Kasumi-1 (cell line): ENCODE results near the gene ZSWIM3.

Experiments
- DNase-seq, 2 experiments: peaks; one replicate each; lab custom pipeline; 2025; lab: John Stamatoyannopoulos, UW

ZSWIM3 gene

DNA sequence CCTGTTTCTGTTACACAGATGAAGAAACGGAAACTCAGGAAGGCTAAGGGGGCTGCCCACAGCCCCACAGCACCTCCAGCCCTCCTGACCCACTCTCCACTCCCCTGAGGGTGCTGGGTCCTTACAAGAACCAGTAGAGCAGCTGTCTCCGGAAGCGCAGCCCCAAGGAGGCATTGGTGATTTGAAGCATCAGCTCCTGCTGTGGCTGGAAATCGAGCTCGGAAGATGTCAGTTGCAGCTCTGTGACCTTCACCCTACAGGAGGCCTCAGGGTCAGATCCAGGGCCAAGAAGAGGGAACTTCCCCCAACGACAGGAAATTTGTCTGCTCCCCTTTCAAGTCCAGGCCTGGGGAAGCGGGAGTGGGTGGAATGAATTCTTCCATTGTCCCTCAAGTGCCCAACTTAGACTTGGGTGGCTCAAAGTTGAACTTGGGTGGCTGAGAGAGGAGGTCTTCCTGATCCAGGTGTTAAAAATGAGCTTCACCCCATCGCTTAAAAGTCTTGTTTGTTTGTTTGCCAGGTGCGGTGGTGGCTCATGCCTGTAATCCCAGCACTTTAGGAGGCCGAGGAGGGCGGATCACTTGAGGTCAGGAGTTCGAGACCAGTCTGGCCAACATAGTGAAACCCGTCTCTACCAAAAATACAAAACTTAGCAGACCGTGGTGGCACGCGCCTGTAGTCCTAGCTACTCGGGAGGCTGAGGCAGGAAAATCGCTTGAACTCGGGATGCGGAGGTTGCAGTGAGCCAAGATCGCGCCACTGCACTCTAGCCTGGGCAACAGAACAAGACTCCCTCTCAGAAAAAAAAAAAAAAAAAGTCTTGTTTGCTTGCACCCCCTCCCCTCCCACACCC, 52.6 kb downstream of the ZSWIM3 start:
- no peak for DNase-seq

DNA sequence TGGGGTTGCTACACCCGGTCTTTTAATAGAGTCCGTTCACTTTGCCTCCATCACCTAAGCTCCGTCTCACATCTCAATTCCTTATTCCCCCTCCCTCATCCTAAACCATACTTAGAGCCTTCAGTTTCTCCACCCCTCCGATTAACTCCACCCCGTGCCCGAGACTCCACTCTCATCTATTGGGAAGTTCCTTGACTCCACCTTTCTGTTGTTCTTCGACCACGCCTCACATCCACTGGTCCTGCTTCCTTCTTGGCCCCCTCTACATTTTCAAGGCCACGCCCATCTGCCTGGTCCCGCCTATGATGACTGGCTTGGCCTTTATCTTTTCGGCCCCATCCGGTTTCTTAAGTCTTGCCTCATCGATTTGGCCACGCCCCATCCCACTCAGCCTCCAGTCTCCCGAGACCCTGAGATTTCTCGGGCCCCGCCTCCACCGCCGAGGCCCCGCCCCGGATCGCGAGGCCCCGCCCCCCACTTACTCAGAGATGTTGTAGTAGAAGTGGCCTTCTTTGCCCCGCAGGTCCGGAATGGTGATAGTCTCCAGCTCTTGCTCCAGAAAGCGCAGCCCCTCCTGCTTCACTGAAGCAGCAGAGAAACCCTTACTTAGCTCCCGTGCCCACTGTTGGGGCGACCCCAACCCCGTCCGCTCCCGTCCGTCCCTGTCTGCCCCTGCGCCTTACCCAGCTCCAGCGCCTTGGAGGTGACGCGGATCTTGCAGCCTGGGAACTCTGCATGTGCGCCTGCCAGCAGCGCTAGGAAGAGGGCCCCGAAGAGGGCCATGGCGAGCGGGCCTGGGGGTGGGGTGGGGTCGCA, 53.5 kb downstream of the ZSWIM3 start:
- peak; percentile 98 to 99 for DNase-seq

- DNase-seq, result peak; percentile 28 to 42
Measured at GRCh38 chr20:45911486-45912343, 54.3 kb downstream of the ZSWIM3 start, which contains the start of gene PLTP. PLTP (minus strand) TSS chr20:45912155; CDS start chr20:45911452, 703 bp downstream.

DNA sequence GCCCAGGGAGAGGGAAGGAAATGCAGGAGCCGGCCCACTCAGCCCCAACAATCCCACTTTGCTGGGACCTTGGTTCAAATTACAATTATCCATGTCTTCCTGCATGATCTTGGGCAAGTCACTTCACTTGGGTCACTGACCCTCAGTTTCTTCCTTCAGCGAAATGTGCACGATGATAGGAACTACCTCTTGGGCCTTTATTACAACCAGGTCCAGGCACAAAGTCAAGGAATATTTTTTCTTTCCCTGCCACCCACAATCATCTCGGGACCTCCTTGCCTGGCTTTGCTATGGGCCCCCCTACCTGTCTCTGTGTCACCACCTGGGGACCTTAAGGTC, 54.9 kb downstream of the ZSWIM3 start:
- DNase-seq, result no peak

GRCh38 chr20:45913116-45913515, 55.7 kb downstream of the ZSWIM3 start:
- no peak for DNase-seq

- DNase-seq, result no peak
Measured at GRCh38 chr20:45917790-45918141, 60.4 kb downstream of the ZSWIM3 start.

DNA sequence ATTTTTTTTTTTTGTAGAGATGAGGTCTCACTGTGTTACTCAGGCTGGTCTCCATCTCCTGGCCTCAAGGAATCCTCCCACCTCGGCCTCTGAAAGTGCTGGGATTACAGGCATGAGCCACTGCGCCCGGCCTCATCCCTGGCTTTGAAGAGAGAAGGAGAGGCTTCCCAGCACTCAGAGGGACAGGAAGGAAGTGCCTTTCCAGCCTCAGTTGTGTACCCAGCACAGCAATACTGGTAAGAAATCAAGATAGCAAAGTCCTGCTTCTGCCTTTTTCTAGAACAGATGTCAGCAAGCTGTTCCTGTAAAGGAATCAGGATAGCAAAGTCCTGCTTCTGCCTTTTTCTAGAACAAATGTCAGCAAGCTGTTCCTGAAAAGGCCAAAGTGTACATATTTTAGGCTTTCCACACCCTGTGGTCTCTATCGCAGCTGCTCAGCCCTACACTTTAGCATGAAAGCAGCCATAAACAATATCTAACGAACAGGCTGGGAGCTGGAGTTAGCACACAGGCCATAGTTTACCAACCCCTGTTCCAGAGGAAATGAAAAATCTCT, 60.8 kb downstream of the ZSWIM3 start:
- no peak for DNase-seq

DNA sequence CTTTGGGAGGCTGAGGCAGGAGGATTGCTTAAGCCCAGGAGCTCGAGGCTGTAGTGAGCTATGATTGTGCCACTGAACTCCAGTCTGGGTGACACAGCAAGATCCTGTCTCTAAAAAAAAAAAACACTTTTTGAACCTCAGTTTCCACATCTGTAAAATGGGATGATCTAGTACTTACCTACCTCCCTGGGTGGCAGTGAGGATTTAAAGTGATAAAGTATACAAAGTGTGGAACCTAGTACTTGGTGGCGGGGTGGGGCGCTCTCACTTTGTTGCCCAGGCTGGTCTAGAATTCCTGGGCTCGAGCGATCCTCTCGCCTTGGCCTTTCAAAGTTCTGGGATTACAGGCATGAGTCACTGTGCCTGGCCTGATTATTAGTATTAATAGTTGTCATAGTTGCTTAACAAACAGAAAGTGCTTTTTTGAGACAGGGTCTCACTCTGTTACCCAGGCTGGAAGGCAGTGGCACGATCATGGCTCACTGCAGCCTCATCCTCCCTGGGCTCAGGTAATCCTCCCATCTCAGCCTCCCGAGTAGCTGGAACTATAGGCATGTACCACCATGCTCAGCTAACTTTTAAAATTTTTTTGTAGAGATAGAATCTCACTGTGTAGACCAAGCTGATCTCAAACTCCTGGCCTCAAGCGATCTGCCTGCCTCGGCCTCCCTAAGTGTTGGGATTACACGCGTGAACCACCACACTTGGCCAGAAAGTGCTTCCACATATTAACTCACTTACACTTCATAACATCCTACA, 61.5 kb downstream of the ZSWIM3 start:
- no peak for DNase-seq

- no peak for DNase-seq
Measured at GRCh38 chr20:45919542-45920399, 62.4 kb downstream of the ZSWIM3 start.

DNA sequence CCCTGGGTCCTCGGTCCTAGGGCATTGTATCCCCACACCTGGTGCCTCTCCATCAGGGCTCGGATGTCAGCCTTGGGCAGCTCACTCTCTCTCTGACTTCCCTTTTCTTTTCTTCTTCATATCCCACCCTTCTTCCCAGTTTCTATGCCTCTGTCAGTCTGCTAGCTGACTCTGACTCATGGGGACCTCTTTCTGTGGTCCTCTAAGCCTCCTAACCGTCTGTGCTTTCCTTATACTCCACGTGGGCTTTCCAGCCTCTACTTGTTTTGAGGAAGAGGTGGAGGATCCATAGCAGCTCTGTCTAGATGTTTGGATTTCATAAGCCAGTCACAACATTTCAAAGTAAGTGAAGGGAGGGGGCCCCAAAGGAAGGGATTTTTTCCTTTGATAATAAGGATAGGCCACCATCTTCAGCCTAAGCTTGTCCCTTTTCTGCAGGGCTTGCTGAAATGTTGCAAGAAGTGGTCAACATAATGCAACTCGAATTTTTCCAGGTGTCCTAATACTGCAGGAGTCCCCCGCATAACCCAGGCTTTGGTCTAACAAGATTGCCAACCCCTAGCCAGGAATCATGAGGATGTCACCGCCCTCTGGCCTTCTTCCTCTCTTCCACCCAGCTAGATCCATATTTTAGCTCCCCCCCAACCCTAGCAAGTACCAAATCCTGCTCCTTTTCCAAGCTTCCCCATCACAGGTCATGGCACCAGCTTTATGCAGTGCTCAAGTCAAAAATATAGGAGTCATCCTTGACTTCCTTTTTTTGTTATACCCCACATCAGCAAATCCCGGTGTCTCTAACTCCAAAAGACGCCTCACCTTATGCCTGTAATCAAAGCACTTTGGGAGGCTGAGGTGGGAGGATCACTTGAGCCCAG, 63.3 kb downstream of the ZSWIM3 start:
- DNase-seq, result peak in 1 of 2 experiments; percentile 10

DNA sequence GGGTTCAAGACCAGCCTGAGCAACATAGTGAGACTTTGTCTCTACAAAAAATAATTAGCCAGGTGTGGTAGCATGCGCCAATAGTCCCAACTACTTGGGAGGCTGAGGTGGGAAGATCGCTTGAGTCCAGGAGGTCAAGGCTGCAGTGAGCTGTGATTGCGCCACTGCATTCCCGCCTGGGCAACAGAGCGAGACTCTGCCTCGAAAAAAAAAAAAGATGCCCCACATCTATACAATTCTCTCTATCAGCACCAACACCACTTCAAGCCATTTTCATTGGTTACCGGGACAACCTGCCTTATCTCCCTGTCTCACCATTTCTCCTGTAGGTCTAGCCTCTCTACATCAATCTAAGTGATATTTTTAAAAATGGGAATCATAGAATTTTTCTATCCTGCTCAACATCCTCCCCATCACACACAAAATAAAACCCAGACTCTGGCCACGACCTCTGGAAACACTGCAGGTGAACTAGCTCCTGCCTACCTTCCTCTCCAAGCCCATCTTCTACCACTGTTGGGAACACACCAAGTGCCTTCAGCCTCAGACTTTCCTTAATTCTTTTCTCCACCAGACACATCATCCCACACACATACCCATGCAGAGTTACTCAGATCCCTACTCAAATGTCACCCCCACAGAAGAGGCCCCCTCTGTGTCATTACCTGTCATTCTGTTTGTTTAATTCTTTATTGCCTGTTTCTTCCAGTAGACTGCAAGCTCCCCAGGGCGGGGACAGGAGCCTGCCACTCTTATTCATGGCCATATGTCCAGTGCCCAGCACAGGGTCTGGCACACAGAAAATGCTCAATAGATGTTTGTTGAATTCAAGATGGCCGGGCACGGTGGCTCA, 64.1 kb downstream of the ZSWIM3 start:
- DNase-seq, result no peak

DNA sequence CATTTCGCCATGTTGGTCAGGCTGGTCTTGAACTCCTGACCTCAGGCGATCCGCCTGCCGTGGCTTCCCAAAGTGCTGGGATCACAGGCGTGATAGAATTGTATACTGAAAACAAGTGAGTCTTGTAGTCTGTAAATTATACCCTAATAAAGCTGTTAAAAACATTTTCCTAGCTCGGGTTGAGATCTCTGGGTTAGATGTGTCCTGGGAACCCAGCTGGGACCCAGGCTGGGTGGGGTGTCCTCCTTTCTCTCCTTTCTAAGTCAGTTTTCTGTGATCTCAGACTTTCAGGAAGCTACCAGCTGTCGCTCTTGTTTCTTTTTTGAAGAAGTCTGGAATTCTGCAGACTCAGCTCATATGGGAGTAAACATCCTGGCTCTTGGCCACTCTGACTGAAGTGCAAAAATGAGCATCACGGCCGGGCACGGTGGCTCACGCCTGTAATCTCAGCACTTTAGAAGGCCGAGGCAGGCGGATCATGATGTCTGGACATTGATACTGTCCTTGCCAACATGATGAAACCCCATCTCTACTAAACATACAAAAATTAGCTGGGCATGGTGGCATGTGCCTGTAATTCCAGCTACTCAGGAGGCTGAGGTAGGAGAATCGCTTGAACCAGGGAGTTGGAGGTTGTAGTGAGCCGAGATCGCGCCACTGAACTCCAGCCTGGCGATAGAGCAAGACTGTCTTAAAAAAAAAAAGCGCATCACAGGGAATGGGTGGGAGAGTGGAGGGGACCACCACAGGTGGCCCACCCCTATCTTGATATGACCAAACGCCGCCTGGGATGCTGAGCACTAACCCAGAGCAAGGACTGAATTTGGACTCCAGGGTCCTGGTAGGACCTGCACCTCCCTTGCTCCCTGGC, 67.2 kb downstream of the ZSWIM3 start:
- DNase-seq, result no peak

DNA sequence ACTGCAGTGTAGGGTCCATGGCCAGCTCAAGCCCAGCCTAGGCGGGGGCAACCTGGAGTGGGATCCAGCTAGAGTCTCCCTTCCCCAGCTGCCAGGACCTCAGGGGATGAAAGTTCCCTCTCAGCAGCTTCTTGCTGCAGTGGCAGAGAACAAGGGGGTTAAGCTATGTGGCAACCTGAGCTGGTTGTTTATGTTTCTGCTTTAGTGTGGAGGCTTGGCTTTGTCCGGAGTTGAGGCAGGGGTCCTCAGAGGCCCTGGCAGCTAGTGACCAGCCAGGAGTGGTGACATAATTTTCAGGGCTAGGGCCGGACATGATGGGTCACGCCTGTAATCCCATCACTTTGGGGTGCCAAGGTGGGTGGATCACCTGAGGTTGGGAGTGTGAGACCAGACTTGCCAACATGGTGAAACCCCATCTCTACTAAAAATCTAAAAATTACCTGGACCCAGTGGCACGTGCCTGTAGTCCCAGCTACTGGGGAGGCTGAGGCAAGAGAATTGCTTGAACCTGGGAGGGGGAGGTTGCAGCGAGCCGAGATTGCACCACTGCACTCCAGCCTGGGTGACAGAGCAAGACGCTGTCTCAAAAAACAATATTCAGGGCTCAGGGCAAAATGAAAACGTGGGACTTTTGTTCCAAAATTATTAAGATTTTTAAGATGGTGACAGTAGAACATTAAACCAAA, 68.5 kb downstream of the ZSWIM3 start:
- no peak for DNase-seq

- DNase-seq, result no peak
Measured at GRCh38 chr20:45926731-45927070, 69.3 kb downstream of the ZSWIM3 start.

DNA sequence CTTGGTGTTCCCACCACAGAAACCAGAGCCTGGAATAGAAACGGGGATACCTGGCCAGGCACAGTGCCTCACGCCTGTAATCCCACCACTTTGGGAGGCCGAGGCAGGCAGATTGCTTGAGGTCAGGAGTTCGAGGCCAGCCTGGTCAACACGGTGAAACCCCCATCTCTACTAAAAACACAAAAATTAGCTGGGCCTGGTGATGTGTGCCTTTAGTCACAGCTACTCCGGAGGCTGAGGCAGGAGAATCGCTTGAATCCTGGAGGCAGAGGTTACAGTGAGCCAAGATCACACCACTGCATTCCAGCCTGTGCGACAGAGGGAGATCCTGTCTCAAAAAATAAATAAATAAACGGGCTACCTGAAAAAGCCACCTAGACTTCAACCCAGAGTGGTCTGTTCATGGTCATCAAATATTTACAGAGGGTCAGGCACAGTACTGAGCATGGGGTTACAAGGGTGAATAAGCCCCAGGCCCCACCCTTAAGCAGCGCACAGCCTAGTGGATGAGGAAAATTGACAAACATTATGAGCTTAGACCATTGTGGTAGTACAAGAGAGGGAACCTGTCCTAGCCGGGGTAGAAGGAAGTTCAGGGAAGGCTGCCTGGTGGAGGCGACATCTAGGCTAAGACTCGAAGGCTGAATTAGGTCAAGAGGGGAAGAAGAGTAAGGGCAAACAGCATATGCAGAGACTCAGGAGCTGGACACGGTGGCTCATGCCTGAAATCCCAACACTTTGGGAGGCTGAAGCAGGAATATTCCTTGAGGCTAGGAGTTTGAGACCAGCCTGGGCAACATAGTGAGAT, 69.9 kb downstream of the ZSWIM3 start:
- DNase-seq, result no peak
